Liver (tissue), 9 donors: ENCODE results near the gene DRD5. TPM values are rescaled to one million over a fixed set of nuclear protein-coding genes. Genes with fewer than 3 reads are reported as not detected.
"Not testable (repeated sequence)": the region's sequence is repeated elsewhere in the genome, so short reads cannot be mapped to it uniquely, and the experiment has no call there.

Experiments used
- DNase-seq: peaks from one replicate; pipeline ENCODE4 v3.0.0-alpha.2; 2017; ENCODE audit warnings: low spot score
- H3K27ac ChIP-seq, 2 donors: one replicate each; pipeline ENCODE4 v1.7.0; 2013; ENCODE audit warnings: inconsistent platforms in 2 of 2, low read length in 2 of 2, control low read depth in 1 of 2, low read depth in 1 of 2, mild to moderate bottlenecking in 1 of 2
- H3K27me3 ChIP-seq, 4 donors: one replicate each; pipeline versions ENCODE4 v1.6.1 to v1.7.0; 2013; ENCODE audit warnings: low read length in 3 of 4, inconsistent platforms in 1 of 4, mild to moderate bottlenecking in 1 of 4, moderate library complexity in 1 of 4; ENCODE audit not compliant: control insufficient read depth in 4 of 4, insufficient read depth in 4 of 4
- H3K36me3 ChIP-seq, 4 donors: one replicate each; pipeline versions ENCODE4 v1.6.1 to v1.7.0; 2013; ENCODE audit warnings: low read length in 3 of 4, mild to moderate bottlenecking in 3 of 4, low read depth in 1 of 4, moderate library complexity in 1 of 4; ENCODE audit not compliant: control insufficient read depth in 4 of 4, insufficient read depth in 3 of 4
- H3K4me1 ChIP-seq, 4 donors: one replicate each; pipeline versions ENCODE4 v1.6.1 to v1.7.0; 2013; ENCODE audit warnings: low read length in 3 of 4, mild to moderate bottlenecking in 3 of 4, moderate library complexity in 1 of 4; ENCODE audit not compliant: control insufficient read depth in 4 of 4, insufficient read depth in 4 of 4
- H3K4me3 ChIP-seq, 3 donors: one replicate each; pipeline versions ENCODE4 v1.6.1 to v1.7.0; 2013; ENCODE audit warnings: low read length in 3 of 3, control low read depth in 1 of 3, low read depth in 1 of 3, mild to moderate bottlenecking in 1 of 3
- H3K9ac ChIP-seq, 2 donors: one replicate each; pipeline ENCODE4 v1.7.0; 2013; ENCODE audit warnings: low read length in 2 of 2, mild to moderate bottlenecking in 2 of 2, moderate library complexity in 2 of 2, control low read depth in 1 of 2, low read depth in 1 of 2
- H3K9me3 ChIP-seq, 4 donors: one replicate each; pipeline versions ENCODE4 v1.6.1 to v1.7.0; 2013; ENCODE audit warnings: low read length in 3 of 4; ENCODE audit not compliant: control insufficient read depth in 4 of 4
- ATF3 ChIP-seq: IDR thresholded peaks from 2 replicates; pipeline ENCODE4 v1.6.1; 2016; ENCODE audit warnings: antibody characterized with exemption
- CTCF ChIP-seq: fragments of 150-350 bp; IDR thresholded peaks from 2 replicates; pipeline ENCODE4 v1.5.1; 2017; ENCODE audit warnings: improper control_type of control experiment, low read depth, low read length; ENCODE audit not compliant: missing input control
- EGR1 ChIP-seq, 2 donors: IDR thresholded peaks; 2 replicates each; pipeline ENCODE4 v1.6.1; 2016 to 2018; ENCODE audit warnings: antibody characterized with exemption in 2 of 2, low read depth in 2 of 2
- FOXA1 ChIP-seq: IDR thresholded peaks from 2 replicates; pipeline ENCODE4 v1.6.1; 2016; ENCODE audit warnings: antibody characterized with exemption
- FOXA2 ChIP-seq: IDR thresholded peaks from 2 replicates; pipeline ENCODE4 v1.6.1; 2016; ENCODE audit warnings: antibody characterized with exemption
- GABPA ChIP-seq, 2 donors: IDR thresholded peaks in 1 of 2; conservative IDR thresholded peaks in 1 of 2; 2 replicates each; pipeline ENCODE4 v1.6.1; 2016; ENCODE audit warnings: antibody characterized with exemption in 2 of 2, mild to moderate bottlenecking in 1 of 2, moderate library complexity in 1 of 2
- HNF4A ChIP-seq, 2 donors: conservative IDR thresholded peaks; 2 replicates each; pipeline ENCODE4 v1.6.1; 2016; ENCODE audit warnings: antibody characterized with exemption in 2 of 2, mild to moderate bottlenecking in 2 of 2
- HNF4G ChIP-seq: IDR thresholded peaks from 2 replicates; pipeline ENCODE4 v1.6.1; 2016; ENCODE audit warnings: antibody characterized with exemption
- JUND ChIP-seq, 2 donors: IDR thresholded peaks; 2 replicates each; pipeline ENCODE4 v1.6.1; 2016; ENCODE audit warnings: antibody characterized with exemption in 2 of 2
- MAX ChIP-seq: IDR thresholded peaks from 2 replicates; pipeline ENCODE4 v1.6.1; 2016; ENCODE audit warnings: antibody characterized with exemption
- NR2F2 ChIP-seq: IDR thresholded peaks from 2 replicates; pipeline ENCODE4 v1.6.1; 2016; ENCODE audit warnings: antibody characterized with exemption
- RAD21 ChIP-seq, 2 donors: IDR thresholded peaks; 2 replicates each; pipeline ENCODE4 v1.6.1; 2016; ENCODE audit warnings: antibody characterized with exemption in 2 of 2, mild to moderate bottlenecking in 2 of 2
- REST ChIP-seq: IDR thresholded peaks from 2 replicates; pipeline ENCODE4 v1.6.1; 2016; ENCODE audit warnings: antibody characterized with exemption, mild to moderate bottlenecking
- RXRA ChIP-seq, 2 donors: IDR thresholded peaks; 2 replicates each; pipeline ENCODE4 v1.6.1; 2017 to 2018; ENCODE audit warnings: antibody characterized with exemption in 2 of 2, mild to moderate bottlenecking in 1 of 2
- SP1 ChIP-seq: IDR thresholded peaks from 2 replicates; pipeline ENCODE4 v1.6.1; 2018; ENCODE audit warnings: antibody characterized with exemption, mild to moderate bottlenecking
- TAF1 ChIP-seq: conservative IDR thresholded peaks from 2 replicates; pipeline ENCODE4 v1.6.1; 2016; ENCODE audit warnings: antibody characterized with exemption, mild to moderate bottlenecking
- YY1 ChIP-seq: IDR thresholded peaks from 2 replicates; pipeline ENCODE4 v1.6.1; 2016; ENCODE audit warnings: antibody characterized with exemption, mild to moderate bottlenecking
- ZBTB33 ChIP-seq: IDR thresholded peaks from 2 replicates; pipeline ENCODE4 v1.6.1; 2016; ENCODE audit warnings: antibody characterized with exemption
- WGBS: extraction: QIAGEN DNeasy Blood & Tissue Kit; methylation state at CpG from one replicate; pipeline ENCODE4 v1.1.7; 2013; 5-methylcytosine and 5-hydroxymethylcytosine counted together
- polyA plus RNA-seq, 2 donors: library from polyadenylated mRNA; stranded (reverse) in 1 of 2; unstranded in 1 of 2; fragments of 200-250 nt in 1 of 2; fragments of >200 nt in 1 of 2; fragmentation: Nextera tagmentation in 1 of 2; extraction: Ambion mirVana in 1 of 2; gene quantifications; one replicate each; pipeline versions ENCODE4 v1.2.1 to v1.2.3, GENCODE V29; 2013 to 2015
- total RNA-seq, 2 donors: library from RNA; depleted of rRNA; stranded (reverse); fragments of >200 nt; gene quantifications; one replicate each; pipeline ENCODE4 v1.2.3, GENCODE V29; 2014
- donor health status: healthy.
- donor health status: healthy.
- donor health status: healthy.
- donor health status: healthy.
- donor health status: healthy.

The DRD5 gene
- total RNA-seq (not detected), polyA plus RNA-seq (not detected)

- Histone ChIP-seq H3K4me1 (no peaks in the 10 kb centered on the region), H3K36me3 (no peaks in the 10 kb centered on the region), H3K9me3 (no peaks in the 10 kb centered on the region), H3K9ac (no peak within 1 kb of the TSS), H3K27me3 (peaks cover 0 to 5% (median 2%) of the 10 kb centered on the region in 4 donors), H3K27ac (no peak within 1 kb of the TSS), H3K4me3 (no peak within 1 kb of the TSS)
- 11% methylated on average over 78 of the region's 78 CpGs for WGBS
- no peak for DNase-seq
- TF ChIP-seq CTCF (no peak), GABPA (IDR thresholded peaks at IDR 0.05 in 1 of 2, conservative IDR thresholded peaks at IDR 0.05 in 1 of 2) (no peak), REST (no peak), NR2F2 (no peak), RAD21 (IDR thresholded peaks at IDR 0.05) (no peak), HNF4A (conservative IDR thresholded peaks at IDR 0.05) (no peak), EGR1 (IDR thresholded peaks at IDR 0.05; ENCODE audit: low read depth in 2 of 2) (no peak), ATF3 (no peak), TAF1 (no peak), MAX (no peak), YY1 (no peak), SP1 (no peak), FOXA2 (no peak), HNF4G (no peak), ZBTB33 (no peak), FOXA1 (no peak), JUND (IDR thresholded peaks at IDR 0.05) (no peak), RXRA (IDR thresholded peaks at IDR 0.05) (no peak)
These were observed at the start of gene DRD5 for GRCh38 chr4:9781343-9782135. Gene DRD5, plus strand, starts transcription at chr4:9781634. Its CDS starts 396 bp downstream, at chr4:9782030.

- not testable (repeated sequence) for H3K4me1 ChIP-seq, H3K27ac ChIP-seq, DNase-seq, H3K4me3 ChIP-seq, H3K9ac ChIP-seq, H3K9me3 ChIP-seq, H3K27me3 ChIP-seq, H3K36me3 ChIP-seq
- 60% methylated on average over 4 of the region's 4 CpGs for WGBS
These were observed 49.2 kb upstream of the DRD5 start for GRCh38 chr4:9732256-9732655.
